Suprapubic skin (tissue), 4 donors: ENCODE results near the gene RNU6-8. TPM values are rescaled to one million over a fixed set of nuclear protein-coding genes. Genes with fewer than 3 reads are reported as not detected.

Experiments
- DNase-seq, 2 donors: peaks; one replicate each; pipeline ENCODE4 v3.0.0-alpha.2; 2019; ENCODE audit warnings: low spot score in 2 of 2
- H3K27ac ChIP-seq: fragments of 200-600 bp; sonication (generic); one replicate; pipeline ENCODE4 v1.5.1; 2019
- H3K27me3 ChIP-seq: fragments of 200-600 bp; sonication (generic); one replicate; pipeline ENCODE4 v1.5.1; 2019
- H3K36me3 ChIP-seq: fragments of 200-600 bp; sonication (generic); one replicate; pipeline ENCODE4 v1.5.1; 2019
- H3K4me1 ChIP-seq: fragments of 200-600 bp; sonication (generic); one replicate; pipeline ENCODE4 v1.5.1; 2019
- H3K4me3 ChIP-seq: fragments of 200-600 bp; sonication (generic); one replicate; pipeline ENCODE4 v1.5.1; 2019; ENCODE audit warnings: mild to moderate bottlenecking
- H3K9me3 ChIP-seq: fragments of 200-600 bp; sonication (generic); one replicate; pipeline ENCODE4 v1.5.1; 2019
- EP300 ChIP-seq: sonication (generic); formaldehyde crosslinking; IDR thresholded peaks from one replicate; pipeline ENCODE4 v1.6.1; 2017; ENCODE audit warnings: antibody characterized with exemption
- POLR2A ChIP-seq, 2 donors: fragments of 450-650 bp; IDR thresholded peaks; one replicate each; pipeline ENCODE4 v1.6.1; 2017; ENCODE audit warnings: antibody characterized with exemption in 2 of 2, mild to moderate bottlenecking in 2 of 2, moderate library complexity in 2 of 2
- POLR2AphosphoS5 ChIP-seq, 3 donors: sonication (generic); formaldehyde crosslinking; IDR thresholded peaks; one replicate each; pipeline ENCODE4 v1.6.1; 2017; ENCODE audit warnings: antibody characterized with exemption in 3 of 3
- WGBS: methylation state at CpG from one replicate; pipeline ENCODE4 v1.1.5; 2018; 5-methylcytosine and 5-hydroxymethylcytosine counted together
- total RNA-seq, 4 donors: library from RNA; depleted of rRNA; stranded (reverse); fragments of >200 nt; gene quantifications; one replicate each; pipeline ENCODE4 v1.1.0, GENCODE V29; 2016
- TF ChIP-seq, protein P1 (sequence below), 2 donors: fragments of 200-600 bp in 1 of 2; fragments of 450-650 bp in 1 of 2; sonication (generic) in 1 of 2; IDR thresholded peaks; one replicate each; pipeline ENCODE4 v1.5.1; 2016 to 2019; ENCODE audit warnings: antibody characterized with exemption in 2 of 2, mild to moderate bottlenecking in 1 of 2, moderate library complexity in 1 of 2

RNU6-8 gene
- total RNA-seq, 4 donors from 2014 or later: not detected

DNA sequence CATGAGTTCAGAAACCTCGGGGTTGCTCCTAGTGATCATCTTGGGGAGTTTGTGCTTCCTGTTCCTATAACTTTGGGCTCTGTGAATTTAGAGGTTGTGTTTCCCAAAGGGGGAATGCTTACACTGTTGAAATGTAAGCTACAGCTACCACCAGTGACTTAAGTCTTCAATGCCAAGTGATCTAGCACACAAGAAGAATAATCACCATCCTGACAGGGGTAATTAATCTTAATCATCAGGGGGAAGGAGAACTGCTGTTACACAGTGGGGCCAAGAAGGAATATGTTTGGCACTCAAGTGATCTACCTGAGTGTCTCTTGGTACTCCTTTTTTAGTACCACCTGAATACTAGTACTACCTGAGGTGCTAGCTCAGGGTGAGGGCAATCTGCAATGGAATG, 36.1 kb downstream of the RNU6-8 start:
- WGBS: 94% methylated on average over 1 of the region's 1 CpG
- H3K9me3 ChIP-seq: no peaks in the 10 kb centered on the region
- no peak for TF ChIP-seq POLR2A (IDR thresholded peaks at IDR 0.05)
- no peak for TF ChIP-seq POLR2AphosphoS5 (IDR thresholded peaks at IDR 0.05)
- TF ChIP-seq, protein P1, sequence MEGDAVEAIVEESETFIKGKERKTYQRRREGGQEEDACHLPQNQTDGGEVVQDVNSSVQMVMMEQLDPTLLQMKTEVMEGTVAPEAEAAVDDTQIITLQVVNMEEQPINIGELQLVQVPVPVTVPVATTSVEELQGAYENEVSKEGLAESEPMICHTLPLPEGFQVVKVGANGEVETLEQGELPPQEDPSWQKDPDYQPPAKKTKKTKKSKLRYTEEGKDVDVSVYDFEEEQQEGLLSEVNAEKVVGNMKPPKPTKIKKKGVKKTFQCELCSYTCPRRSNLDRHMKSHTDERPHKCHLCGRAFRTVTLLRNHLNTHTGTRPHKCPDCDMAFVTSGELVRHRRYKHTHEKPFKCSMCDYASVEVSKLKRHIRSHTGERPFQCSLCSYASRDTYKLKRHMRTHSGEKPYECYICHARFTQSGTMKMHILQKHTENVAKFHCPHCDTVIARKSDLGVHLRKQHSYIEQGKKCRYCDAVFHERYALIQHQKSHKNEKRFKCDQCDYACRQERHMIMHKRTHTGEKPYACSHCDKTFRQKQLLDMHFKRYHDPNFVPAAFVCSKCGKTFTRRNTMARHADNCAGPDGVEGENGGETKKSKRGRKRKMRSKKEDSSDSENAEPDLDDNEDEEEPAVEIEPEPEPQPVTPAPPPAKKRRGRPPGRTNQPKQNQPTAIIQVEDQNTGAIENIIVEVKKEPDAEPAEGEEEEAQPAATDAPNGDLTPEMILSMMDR (IDR thresholded peaks at IDR 0.05): no peak
- no peak for TF ChIP-seq EP300

DNA sequence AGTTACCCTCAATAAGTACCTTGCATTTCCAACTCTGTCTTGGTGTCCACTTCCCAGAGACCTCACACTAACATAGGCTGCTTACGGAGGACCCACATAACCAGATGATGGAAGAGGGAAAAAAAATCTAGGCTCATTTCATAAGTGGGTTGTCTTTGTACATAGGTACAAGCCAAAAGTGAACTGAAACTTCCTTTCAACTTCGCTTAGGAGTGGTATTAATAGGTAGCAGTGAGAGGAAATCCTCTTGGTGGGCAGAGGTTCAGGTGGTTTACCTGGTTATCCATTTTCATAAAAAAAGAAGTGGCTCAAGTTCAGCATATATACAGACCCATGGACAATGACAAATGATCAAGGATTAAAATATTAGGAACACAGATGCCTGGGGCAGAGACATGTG, 37.0 kb downstream of the RNU6-8 start:
- H3K27ac ChIP-seq: no peak overlapping the region
- no peak overlapping the region for H3K4me3 ChIP-seq
- H3K27me3 ChIP-seq: no peaks in the 10 kb centered on the region
- H3K9me3 ChIP-seq: no peaks in the 10 kb centered on the region
- 88% methylated on average over 2 of the region's 2 CpGs for WGBS
- H3K4me1 ChIP-seq: no peaks in the 10 kb centered on the region
- H3K36me3 ChIP-seq: no peaks in the 10 kb centered on the region
- DNase-seq: no peak
- TF ChIP-seq, protein P1 (IDR thresholded peaks at IDR 0.05): no peak
- TF ChIP-seq POLR2A (IDR thresholded peaks at IDR 0.05) (no peak), EP300 (no peak), POLR2AphosphoS5 (IDR thresholded peaks at IDR 0.05) (no peak)

More for the DNA sequence above, 36.1 kb downstream of the RNU6-8 start:
- no peak for DNase-seq
- Histone ChIP-seq H3K4me1 (no peaks in the 10 kb centered on the region), H3K36me3 (no peaks in the 10 kb centered on the region), H3K4me3 (no peak overlapping the region), H3K27ac (no peak overlapping the region), H3K27me3 (no peaks in the 10 kb centered on the region)

Other genes with a start within 250 kb of the RNU6-8 start
- gene ARHGAP5, start 126.0 kb downstream of the RNU6-8 start, total RNA-seq: 100 to 1,000 TPM in 3 of 4 donors, 10 to 100 TPM in 1; 92.5 to 125 (median 109) TPM
- gene RNU6-7, start 1.2 kb downstream of the RNU6-8 start, total RNA-seq: not detected
- 10 to 100 TPM in 1 of 4 donors, 1 to 10 TPM in 3; 2.0 to 11.0 (median 4.2) TPM for gene AKAP6, start 126.0 kb upstream of the RNU6-8 start, total RNA-seq